Neural progenitor cell (in vitro differentiated cells): ENCODE data around the gene GDPD4.

Experiments used
- EZH2 ChIP-seq: fragments of 200-600 bp; sonication (generic); IDR thresholded peaks from 2 replicates; pipeline ENCODE4 v1.6.1; 2017; ENCODE audit warnings: antibody characterized with exemption, mild to moderate bottlenecking, moderate library complexity
- EZH2phosphoT487 ChIP-seq: fragments of 200-600 bp; sonication (generic); IDR thresholded peaks from 2 replicates; pipeline ENCODE4 v1.6.1; 2017; ENCODE audit warnings: antibody characterized with exemption
- TF ChIP-seq, protein P1 (sequence below): fragments of 200-600 bp; sonication (generic); IDR thresholded peaks from 2 replicates; pipeline ENCODE4 v1.5.1; 2017; ENCODE audit warnings: antibody characterized with exemption, mild to moderate bottlenecking

DNA sequence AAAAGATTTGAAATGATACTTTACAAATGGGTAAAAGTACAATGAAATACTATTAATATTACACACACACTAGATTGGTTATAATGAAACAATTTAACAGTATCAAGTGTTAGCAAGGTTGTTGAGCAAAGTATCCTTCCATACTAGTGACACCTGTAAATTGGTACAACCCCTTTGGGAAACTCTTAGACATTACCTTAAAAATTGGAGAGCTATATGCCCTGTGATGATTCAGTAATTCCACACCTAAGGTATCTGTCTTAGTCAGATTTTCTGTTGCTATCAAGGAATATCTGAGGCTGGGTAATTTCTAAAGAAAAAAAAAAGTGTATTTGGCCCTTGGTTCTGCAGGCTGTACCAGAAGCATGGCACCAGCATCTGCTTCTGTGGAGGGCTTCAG is 7.4 kb upstream of the GDPD4 start:
- TF ChIP-seq, protein P1, sequence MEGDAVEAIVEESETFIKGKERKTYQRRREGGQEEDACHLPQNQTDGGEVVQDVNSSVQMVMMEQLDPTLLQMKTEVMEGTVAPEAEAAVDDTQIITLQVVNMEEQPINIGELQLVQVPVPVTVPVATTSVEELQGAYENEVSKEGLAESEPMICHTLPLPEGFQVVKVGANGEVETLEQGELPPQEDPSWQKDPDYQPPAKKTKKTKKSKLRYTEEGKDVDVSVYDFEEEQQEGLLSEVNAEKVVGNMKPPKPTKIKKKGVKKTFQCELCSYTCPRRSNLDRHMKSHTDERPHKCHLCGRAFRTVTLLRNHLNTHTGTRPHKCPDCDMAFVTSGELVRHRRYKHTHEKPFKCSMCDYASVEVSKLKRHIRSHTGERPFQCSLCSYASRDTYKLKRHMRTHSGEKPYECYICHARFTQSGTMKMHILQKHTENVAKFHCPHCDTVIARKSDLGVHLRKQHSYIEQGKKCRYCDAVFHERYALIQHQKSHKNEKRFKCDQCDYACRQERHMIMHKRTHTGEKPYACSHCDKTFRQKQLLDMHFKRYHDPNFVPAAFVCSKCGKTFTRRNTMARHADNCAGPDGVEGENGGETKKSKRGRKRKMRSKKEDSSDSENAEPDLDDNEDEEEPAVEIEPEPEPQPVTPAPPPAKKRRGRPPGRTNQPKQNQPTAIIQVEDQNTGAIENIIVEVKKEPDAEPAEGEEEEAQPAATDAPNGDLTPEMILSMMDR = no peak
- TF ChIP-seq EZH2 = no peak
- TF ChIP-seq EZH2phosphoT487 = no peak
